OCI-LY1 (cell line): ENCODE measurements around the gene MTREX.

Experiments used
- H2AFZ ChIP-seq: fragments of 200-600 bp; sonication (generic), shearing (Covaris generic); 2 replicates; pipeline ENCODE4 v1.6.0; 2014; ENCODE audit warnings: antibody characterized with exemption, mild to moderate bottlenecking, low read length
- H3F3A ChIP-seq: fragments of 200-600 bp; sonication (generic), shearing (Covaris generic); 2 replicates; pipeline ENCODE4 v1.6.0; 2014; ENCODE audit warnings: mild to moderate bottlenecking, antibody characterized with exemption, low read length, moderate library complexity; ENCODE audit not compliant: insufficient read depth
- H3K27ac ChIP-seq: fragments of 200-600 bp; sonication (generic); 2 replicates; pipeline ENCODE4 v1.5.1; 2014; ENCODE audit warnings: low read length, mixed run types, mild to moderate bottlenecking, low read depth; ENCODE audit not compliant: poor library complexity, severe bottlenecking
- H3K27me3 ChIP-seq: fragments of 200-600 bp; sonication (generic); 2 replicates; pipeline ENCODE4 v1.6.0; 2014; ENCODE audit warnings: antibody characterized with exemption, mild to moderate bottlenecking, low read length, moderate library complexity; ENCODE audit not compliant: insufficient read depth
- H3K36me3 ChIP-seq: fragments of 200-600 bp; sonication (generic); 2 replicates; pipeline ENCODE4 v1.6.1; 2014; ENCODE audit warnings: mild to moderate bottlenecking, antibody characterized with exemption, low read length, moderate library complexity, mixed read lengths; ENCODE audit not compliant: insufficient read depth
- H3K4me1 ChIP-seq: fragments of 200-600 bp; sonication (generic); 2 replicates; pipeline ENCODE4 v1.5.1; 2014; ENCODE audit warnings: mild to moderate bottlenecking, low read length, moderate library complexity; ENCODE audit not compliant: insufficient read depth, severe bottlenecking
- H3K4me2 ChIP-seq: fragments of 200-600 bp; sonication (generic), shearing (Covaris generic); 2 replicates; pipeline ENCODE4 v1.6.1; 2014; ENCODE audit warnings: low read length
- H3K4me3 ChIP-seq: fragments of 200-600 bp; sonication (generic); 2 replicates; pipeline ENCODE4 v1.5.1; 2014; ENCODE audit warnings: low read length, low read depth, mild to moderate bottlenecking, mixed read lengths; ENCODE audit not compliant: poor library complexity, severe bottlenecking
- H3K79me2 ChIP-seq: fragments of 200-600 bp; shearing (Covaris generic); 2 replicates; pipeline ENCODE4 v1.6.1; 2016; ENCODE audit warnings: mixed run types, low read length, mixed read lengths; ENCODE audit not compliant: insufficient read depth
- H3K9ac ChIP-seq: fragments of 200-600 bp; sonication (generic), shearing (Covaris generic); 2 replicates; pipeline ENCODE4 v1.6.1; 2014; ENCODE audit warnings: mild to moderate bottlenecking, low read length, mixed read lengths
- H3K9me2 ChIP-seq: fragments of 200-600 bp; sonication (generic), shearing (Covaris generic); 2 replicates; pipeline ENCODE4 v1.6.1; 2014; ENCODE audit warnings: low read depth, mild to moderate bottlenecking, low read length, mixed read lengths
- H3K9me3 ChIP-seq: fragments of 200-600 bp; shearing (Covaris generic); 2 replicates; pipeline ENCODE4 v1.6.1; 2014; ENCODE audit warnings: low read length, mixed read lengths
- H4K20me1 ChIP-seq: fragments of 200-600 bp; sonication (generic), shearing (Covaris generic); 2 replicates; pipeline ENCODE4 v1.6.0; 2016; ENCODE audit warnings: mild to moderate bottlenecking, low read length; ENCODE audit not compliant: insufficient read depth
- EZH2 ChIP-seq: fragments of 200-600 bp; sonication (generic), shearing (Covaris generic); IDR thresholded peaks from 2 replicates; pipeline ENCODE4 v1.8.0; 2017; ENCODE audit warnings: borderline replicate concordance, mixed run types, mild to moderate bottlenecking, antibody characterized with exemption, low read length, moderate library complexity, mixed read lengths
- TF ChIP-seq, protein P1 (sequence below): fragments of 200-600 bp; sonication (generic), shearing (Covaris generic); IDR thresholded peaks from 2 replicates; pipeline ENCODE4 v1.5.1; 2017; ENCODE audit warnings: mild to moderate bottlenecking, antibody characterized with exemption, low read length, moderate library complexity, mixed read lengths

The MTREX gene

DNA sequence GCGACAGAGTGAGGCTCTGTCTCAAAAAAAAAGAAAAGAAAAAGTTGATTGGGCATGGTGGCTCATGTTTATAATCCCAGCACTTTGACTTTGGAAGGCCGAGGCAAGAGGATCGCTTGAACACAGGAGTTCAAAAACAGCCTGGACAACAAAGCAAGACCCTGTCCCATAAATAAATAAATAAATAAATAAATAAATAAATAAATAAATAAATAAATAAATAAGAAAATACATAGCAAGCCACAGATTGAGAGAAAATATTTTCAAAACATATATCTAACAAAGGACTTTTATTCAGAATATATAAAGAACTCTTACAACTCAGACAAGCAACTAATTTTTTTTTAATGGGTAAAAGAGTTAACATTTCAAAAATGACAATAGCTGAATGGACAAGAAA, 155.8 kb downstream of the MTREX start:
- H3K4me2 ChIP-seq = no peak overlapping the region
- no peak overlapping the region for H3K27ac ChIP-seq
- H4K20me1 ChIP-seq = no peaks in the 10 kb centered on the region
- no peak overlapping the region for H3K9ac ChIP-seq
- no peaks in the 10 kb centered on the region for H3K4me1 ChIP-seq
- no peaks in the 10 kb centered on the region for H3K27me3 ChIP-seq
- no peaks in the 10 kb centered on the region for H3K36me3 ChIP-seq
- H3K79me2 ChIP-seq = no peaks in the 10 kb centered on the region
- TF ChIP-seq EZH2 = no peak
- TF ChIP-seq, protein P1, sequence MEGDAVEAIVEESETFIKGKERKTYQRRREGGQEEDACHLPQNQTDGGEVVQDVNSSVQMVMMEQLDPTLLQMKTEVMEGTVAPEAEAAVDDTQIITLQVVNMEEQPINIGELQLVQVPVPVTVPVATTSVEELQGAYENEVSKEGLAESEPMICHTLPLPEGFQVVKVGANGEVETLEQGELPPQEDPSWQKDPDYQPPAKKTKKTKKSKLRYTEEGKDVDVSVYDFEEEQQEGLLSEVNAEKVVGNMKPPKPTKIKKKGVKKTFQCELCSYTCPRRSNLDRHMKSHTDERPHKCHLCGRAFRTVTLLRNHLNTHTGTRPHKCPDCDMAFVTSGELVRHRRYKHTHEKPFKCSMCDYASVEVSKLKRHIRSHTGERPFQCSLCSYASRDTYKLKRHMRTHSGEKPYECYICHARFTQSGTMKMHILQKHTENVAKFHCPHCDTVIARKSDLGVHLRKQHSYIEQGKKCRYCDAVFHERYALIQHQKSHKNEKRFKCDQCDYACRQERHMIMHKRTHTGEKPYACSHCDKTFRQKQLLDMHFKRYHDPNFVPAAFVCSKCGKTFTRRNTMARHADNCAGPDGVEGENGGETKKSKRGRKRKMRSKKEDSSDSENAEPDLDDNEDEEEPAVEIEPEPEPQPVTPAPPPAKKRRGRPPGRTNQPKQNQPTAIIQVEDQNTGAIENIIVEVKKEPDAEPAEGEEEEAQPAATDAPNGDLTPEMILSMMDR = no peak
- H3K9me3 ChIP-seq = no peaks in the 10 kb centered on the region
- no peaks in the 10 kb centered on the region for H3K9me2 ChIP-seq
- H3K4me3 ChIP-seq = no peak overlapping the region
- no peak overlapping the region for H2AFZ ChIP-seq
- H3F3A ChIP-seq = no peaks in the 10 kb centered on the region

DNA sequence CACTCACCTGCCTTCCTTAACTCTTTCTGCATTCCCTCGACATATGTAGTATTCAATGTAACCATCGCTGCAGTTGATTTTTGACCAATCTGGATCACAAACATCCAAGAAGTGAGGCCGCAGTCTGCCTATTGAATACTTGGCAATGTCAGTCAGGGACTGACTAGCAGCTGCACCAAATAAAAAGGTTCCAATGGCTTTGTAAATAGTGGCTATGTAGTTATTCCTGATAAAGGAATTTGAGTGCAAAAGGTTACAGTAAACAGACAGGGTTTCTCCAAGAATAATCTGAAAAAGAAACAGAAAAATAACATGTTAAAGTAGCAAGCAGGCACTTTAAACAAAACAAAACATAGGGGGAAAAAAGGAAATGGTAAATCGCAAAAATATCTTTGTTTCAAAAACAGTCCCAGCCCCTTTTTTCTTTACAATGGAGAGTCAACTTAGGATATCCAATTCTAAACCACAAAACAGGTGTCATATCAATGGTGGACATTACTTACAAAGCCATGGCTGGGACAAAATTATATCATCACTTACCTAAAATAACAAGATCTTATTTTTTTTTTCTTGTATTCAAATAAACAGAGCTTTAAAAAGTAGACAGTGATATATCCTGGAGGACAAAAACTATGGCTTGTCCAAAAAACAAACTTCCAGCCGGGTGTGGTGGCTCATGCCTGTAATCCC, 160.2 kb downstream of the MTREX start:
- Histone ChIP-seq H3K27ac (no peak overlapping the region), H3F3A (no peaks in the 10 kb centered on the region), H3K4me2 (no peak overlapping the region), H3K9ac (no peak overlapping the region), H3K36me3 (no peaks in the 10 kb centered on the region), H3K79me2 (no peaks in the 10 kb centered on the region), H3K9me2 (no peaks in the 10 kb centered on the region), H2AFZ (no peak overlapping the region), H3K9me3 (no peaks in the 10 kb centered on the region), H3K27me3 (no peaks in the 10 kb centered on the region), H4K20me1 (no peaks in the 10 kb centered on the region), H3K4me3 (no peak overlapping the region), H3K4me1 (no peaks in the 10 kb centered on the region)
- TF ChIP-seq, protein P1 = no peak
- no peak for TF ChIP-seq EZH2

DNA sequence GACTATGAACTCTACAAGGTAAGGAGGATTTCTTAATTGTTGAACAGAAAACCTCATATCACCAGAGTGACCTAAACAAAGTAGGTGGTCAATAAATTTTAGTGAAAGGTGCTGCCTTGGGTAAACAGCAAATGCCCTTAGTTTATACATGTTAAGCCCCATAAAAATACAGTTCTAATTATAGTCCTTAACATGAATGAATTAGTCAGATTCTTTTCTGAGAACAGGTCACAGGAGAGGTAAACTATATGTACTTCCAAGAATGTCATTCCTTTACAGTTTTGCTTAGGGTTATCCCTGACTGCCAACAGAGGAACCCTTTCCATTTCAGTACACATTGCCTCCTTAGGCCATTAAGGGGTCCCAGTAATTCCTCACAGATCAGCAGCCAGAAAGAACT, 162.1 kb downstream of the MTREX start:
- Histone ChIP-seq H4K20me1 (no peaks in the 10 kb centered on the region), H3K4me1 (no peaks in the 10 kb centered on the region), H3K9me2 (no peaks in the 10 kb centered on the region), H3K4me2 (no peak overlapping the region), H3F3A (no peaks in the 10 kb centered on the region), H3K79me2 (no peaks in the 10 kb centered on the region), H3K36me3 (no peaks in the 10 kb centered on the region), H3K9me3 (no peaks in the 10 kb centered on the region), H3K27me3 (no peaks in the 10 kb centered on the region), H3K27ac (no peak overlapping the region), H3K4me3 (no peak overlapping the region), H2AFZ (no peak overlapping the region), H3K9ac (no peak overlapping the region)
- TF ChIP-seq, protein P1 = no peak
- TF ChIP-seq EZH2 = no peak
